Right cardiac atrium (tissue), 5 donors: ENCODE measurements around the gene PCNT. TPM values are rescaled to one million over a fixed set of nuclear protein-coding genes. Genes with fewer than 3 reads are reported as not detected.
A peak's percentile ranks its signal among the peaks of the same experiment; 100 is the strongest.

Experiments
- ATAC-seq, 2 donors: fragments of 200-7000 bp; cut with Tn5 transposase; one replicate each; pipeline versions ENCODE4 v1.8.0 to v1.9.1; 2020; ENCODE audit warnings: moderate library complexity in 2 of 2, mild to moderate bottlenecking in 1 of 2
- DNase-seq, 3 donors: peaks; one replicate each; pipeline ENCODE4 v3.0.0-alpha.2; 2020
- H3K27ac ChIP-seq: one replicate; pipeline ENCODE4 v1.5.1; 2013; ENCODE audit warnings: mild to moderate bottlenecking, low read length, control low read depth, moderate library complexity
- H3K27me3 ChIP-seq: one replicate; pipeline ENCODE4 v1.6.1; 2013; ENCODE audit not compliant: control insufficient read depth, insufficient read depth
- H3K4me1 ChIP-seq: one replicate; pipeline ENCODE4 v1.6.1; 2013; ENCODE audit warnings: low read length; ENCODE audit not compliant: control insufficient read depth, insufficient read depth
- H3K4me3 ChIP-seq: one replicate; pipeline ENCODE4 v1.5.1; 2013; ENCODE audit warnings: low read length, control low read depth
- H3K9me3 ChIP-seq: one replicate; pipeline ENCODE4 v1.6.1; 2013; ENCODE audit warnings: low read length; ENCODE audit not compliant: control insufficient read depth
- WGBS: extraction: QIAGEN DNeasy Blood & Tissue Kit; methylation state at CpG from one replicate; pipeline ENCODE4 v1.1.7; 2013; 5-methylcytosine and 5-hydroxymethylcytosine counted together
- intact Hi-C, 4 donors: fragments of 100-400 bp; cut with DNase I; formaldehyde crosslinking; loops; one replicate each; pipeline versions ENCODE4 v1.11.0 to v1.14.0; 2022 to 2023
- polyA plus RNA-seq: library from polyadenylated mRNA; stranded (reverse); fragments of 200-250 nt; gene quantifications from one replicate; pipeline ENCODE4 v1.2.3, GENCODE V29; 2013
- total RNA-seq, 4 donors: library from RNA; stranded (reverse); fragmentation: NEBNext Ultra II Directional; extraction: Animal tissue kit (Norgen Biotek cat#: 25700); gene quantifications; one replicate each; pipeline ENCODE4 v1.2.1, GENCODE V29; 2021
- donor health status: healthy with polysubstance abuse.
- donor health status: DM: no; HTN: yes; CAD: no.
- donor health status: DM: no; HTN: no; CAD: no.
- donor health status: DM: no; HTN: yes; CAD: no; lungs with severe emphysema.
- donor health status: DM: yes; HTN: yes; CAD: no.

Gene PCNT
- total and polyA plus RNA-seq, 5 donors = 20.8 to 29.6 (median 27.6) TPM

DNA sequence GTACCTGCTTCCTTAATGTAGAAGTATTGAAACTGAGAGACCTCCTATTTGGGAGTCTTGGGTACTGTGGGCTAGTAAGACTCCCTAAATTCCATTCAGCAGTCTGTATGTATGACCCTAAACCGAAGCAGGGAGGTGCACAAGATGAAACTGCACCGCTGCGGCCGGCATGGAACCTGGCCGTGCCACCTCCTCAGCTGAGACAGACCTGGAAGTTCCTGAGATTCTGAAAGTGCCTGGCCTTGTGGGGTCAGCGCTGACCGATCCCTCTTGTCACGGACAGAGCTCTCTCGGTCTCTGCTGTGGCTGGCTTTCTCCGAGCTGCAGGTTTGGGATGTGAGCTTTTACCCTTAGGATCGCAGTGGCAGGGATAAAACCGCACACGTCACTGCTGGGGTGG lies 27.0 kb downstream of the PCNT start:
- no peaks in the 10 kb centered on the region for H3K4me1 ChIP-seq
- DNase-seq (no peak), ATAC-seq (no peak)
- H3K4me3 ChIP-seq = no peak overlapping the region
- intact Hi-C loops = no loop called here
- H3K27me3 ChIP-seq = no peaks in the 10 kb centered on the region
- no peaks in the 10 kb centered on the region for H3K9me3 ChIP-seq
- WGBS = 92% methylated on average over 13 of the region's 13 CpGs
- no peak overlapping the region for H3K27ac ChIP-seq

GRCh38 chr21:46351476-46352163 lies 27.7 kb downstream of the PCNT start:
- DNase-seq (no peak), ATAC-seq (no peak)
- intact Hi-C loops = no loop called here
- Histone ChIP-seq H3K27me3 (no peaks in the 10 kb centered on the region), H3K4me1 (no peaks in the 10 kb centered on the region), H3K27ac (no peak overlapping the region), H3K9me3 (no peaks in the 10 kb centered on the region), H3K4me3 (no peak overlapping the region)
- 96% methylated on average over 11 of the region's 11 CpGs for WGBS

GRCh38 chr21:46352164-46352515 lies 28.2 kb downstream of the PCNT start:
- intact Hi-C loops = no loop called here
- H3K4me1 ChIP-seq = no peaks in the 10 kb centered on the region
- no peaks in the 10 kb centered on the region for H3K9me3 ChIP-seq
- DNase-seq = no peak
- no peak overlapping the region for H3K27ac ChIP-seq
- WGBS = 89% methylated on average over 11 of the region's 11 CpGs
- no peak for ATAC-seq
- H3K27me3 ChIP-seq = no peaks in the 10 kb centered on the region
- no peak overlapping the region for H3K4me3 ChIP-seq

DNA sequence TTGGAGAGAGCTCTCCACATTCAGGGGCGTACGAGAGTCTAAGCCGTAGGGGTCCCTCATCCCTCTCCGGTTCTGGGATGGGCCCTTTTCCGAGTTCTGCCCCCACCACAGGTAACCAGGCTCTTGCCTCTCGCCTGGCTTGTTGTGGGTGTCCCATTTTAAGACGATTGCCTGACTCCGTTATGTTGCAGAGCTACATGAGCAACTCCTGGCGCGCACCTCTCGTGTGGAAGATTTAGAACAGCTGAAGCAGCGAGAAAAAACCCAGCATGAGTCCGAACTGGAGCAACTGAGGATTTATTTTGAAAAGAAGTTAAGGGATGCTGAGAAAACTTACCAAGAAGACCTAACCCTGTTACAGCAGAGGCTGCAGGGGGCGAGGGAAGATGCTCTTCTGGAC lies 29.0 kb downstream of the PCNT start:
- Histone ChIP-seq H3K4me3 (no peak overlapping the region), H3K9me3 (no peaks in the 10 kb centered on the region), H3K27ac (no peak overlapping the region), H3K4me1 (no peaks in the 10 kb centered on the region), H3K27me3 (no peaks in the 10 kb centered on the region)
- ATAC-seq (no peak), DNase-seq (no peak)
- 90% methylated on average over 14 of the region's 14 CpGs for WGBS
- intact Hi-C loops = no loop called here

- DNase-seq (no peak), ATAC-seq (no peak)
- intact Hi-C loops = no loop called here
- 92% methylated on average over 16 of the region's 16 CpGs for WGBS
- Histone ChIP-seq H3K4me1 (no peaks in the 10 kb centered on the region), H3K27me3 (no peaks in the 10 kb centered on the region), H3K27ac (no peak overlapping the region), H3K4me3 (no peak overlapping the region), H3K9me3 (no peaks in the 10 kb centered on the region)
These were observed 30.1 kb downstream of the PCNT start for GRCh38 chr21:46354046-46354445.

DNA sequence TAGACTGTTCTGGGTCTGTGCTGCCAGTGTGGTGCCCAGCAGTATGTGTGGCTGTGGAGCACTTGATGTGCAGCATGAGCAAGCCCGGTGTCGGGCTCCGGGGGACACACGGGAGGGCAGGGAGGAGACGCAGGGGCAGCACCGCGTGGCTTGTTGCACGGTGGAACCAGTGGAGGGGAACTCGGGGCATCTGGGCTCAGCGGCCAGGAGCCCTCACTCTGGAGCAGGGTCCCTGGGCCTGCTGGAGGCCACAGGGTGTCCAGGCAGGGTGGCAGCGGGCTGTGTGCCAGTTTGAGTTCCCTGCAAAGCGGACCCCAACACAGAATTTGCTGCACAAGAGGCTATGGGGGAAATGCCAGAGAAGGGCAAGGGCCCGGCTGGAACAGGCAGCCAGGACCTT lies 30.6 kb downstream of the PCNT start:
- ATAC-seq = no peak
- Histone ChIP-seq H3K27ac (no peak overlapping the region), H3K27me3 (no peaks in the 10 kb centered on the region), H3K4me1 (no peaks in the 10 kb centered on the region), H3K4me3 (no peak overlapping the region), H3K9me3 (no peaks in the 10 kb centered on the region)
- DNase-seq = no peak
- intact Hi-C loops = no loop called here
- whole genome bisulfite sequencing = 94% methylated on average over 13 of the region's 13 CpGs

DNA sequence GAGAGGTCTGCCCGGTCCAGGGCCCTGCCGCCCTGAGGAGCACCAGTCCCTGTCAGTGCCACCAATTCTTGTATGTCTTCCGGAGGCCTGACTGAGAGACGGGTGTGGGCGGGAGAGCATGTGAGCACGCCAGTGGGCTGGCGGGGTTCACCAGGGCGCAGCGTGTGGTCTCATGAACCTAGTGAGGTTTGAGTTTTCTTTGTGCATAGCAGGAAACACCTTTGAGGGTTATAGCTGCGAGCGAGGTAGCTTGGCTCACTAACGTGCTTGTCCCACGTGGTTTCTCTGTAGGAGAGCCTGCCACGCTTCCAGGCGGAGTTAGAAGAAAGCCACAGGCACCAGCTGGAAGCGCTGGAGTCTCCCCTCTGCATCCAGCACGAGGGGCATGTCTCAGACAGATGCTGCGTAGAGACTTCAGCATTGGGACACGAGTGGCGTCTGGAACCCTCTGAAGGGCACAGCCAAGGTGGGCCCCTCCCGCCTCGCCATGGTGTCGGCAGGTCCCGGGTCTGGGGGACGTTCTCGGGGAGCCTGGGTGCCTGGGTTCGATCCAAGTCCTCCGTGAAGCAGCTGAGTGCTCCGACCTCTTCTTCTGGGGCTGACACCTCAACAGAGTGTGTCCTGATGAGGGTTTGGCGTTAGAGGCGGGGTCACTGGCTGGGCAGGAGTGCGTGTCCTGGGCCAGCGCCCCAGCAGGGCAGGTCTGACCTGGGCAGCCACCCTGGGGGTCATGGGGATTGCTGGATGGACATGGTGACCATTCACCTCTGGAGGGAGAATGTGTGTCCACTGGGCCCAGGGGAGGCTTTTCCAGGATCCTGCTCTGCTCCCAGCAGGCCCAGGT lies 31.4 kb downstream of the PCNT start:
- H3K4me1 ChIP-seq = no peaks in the 10 kb centered on the region
- intact Hi-C loops = no loop called here
- DNase-seq = no peak
- H3K27ac ChIP-seq = no peak overlapping the region
- WGBS = 94% methylated on average over 33 of the region's 33 CpGs
- no peaks in the 10 kb centered on the region for H3K27me3 ChIP-seq
- H3K9me3 ChIP-seq = no peaks in the 10 kb centered on the region
- peak in 1 of 2 donors; percentile 13 for ATAC-seq
- no peak overlapping the region for H3K4me3 ChIP-seq

GRCh38 chr21:46356005-46356338 lies 32.0 kb downstream of the PCNT start:
- no peak overlapping the region for H3K4me3 ChIP-seq
- no peak overlapping the region for H3K27ac ChIP-seq
- H3K27me3 ChIP-seq = no peaks in the 10 kb centered on the region
- DNase-seq = no peak
- intact Hi-C loops = no loop called here
- H3K4me1 ChIP-seq = no peaks in the 10 kb centered on the region
- H3K9me3 ChIP-seq = no peaks in the 10 kb centered on the region
- 95% methylated on average over 13 of the region's 13 CpGs for whole genome bisulfite sequencing
- peak in 1 of 2 donors; percentile 12 for ATAC-seq

DNA sequence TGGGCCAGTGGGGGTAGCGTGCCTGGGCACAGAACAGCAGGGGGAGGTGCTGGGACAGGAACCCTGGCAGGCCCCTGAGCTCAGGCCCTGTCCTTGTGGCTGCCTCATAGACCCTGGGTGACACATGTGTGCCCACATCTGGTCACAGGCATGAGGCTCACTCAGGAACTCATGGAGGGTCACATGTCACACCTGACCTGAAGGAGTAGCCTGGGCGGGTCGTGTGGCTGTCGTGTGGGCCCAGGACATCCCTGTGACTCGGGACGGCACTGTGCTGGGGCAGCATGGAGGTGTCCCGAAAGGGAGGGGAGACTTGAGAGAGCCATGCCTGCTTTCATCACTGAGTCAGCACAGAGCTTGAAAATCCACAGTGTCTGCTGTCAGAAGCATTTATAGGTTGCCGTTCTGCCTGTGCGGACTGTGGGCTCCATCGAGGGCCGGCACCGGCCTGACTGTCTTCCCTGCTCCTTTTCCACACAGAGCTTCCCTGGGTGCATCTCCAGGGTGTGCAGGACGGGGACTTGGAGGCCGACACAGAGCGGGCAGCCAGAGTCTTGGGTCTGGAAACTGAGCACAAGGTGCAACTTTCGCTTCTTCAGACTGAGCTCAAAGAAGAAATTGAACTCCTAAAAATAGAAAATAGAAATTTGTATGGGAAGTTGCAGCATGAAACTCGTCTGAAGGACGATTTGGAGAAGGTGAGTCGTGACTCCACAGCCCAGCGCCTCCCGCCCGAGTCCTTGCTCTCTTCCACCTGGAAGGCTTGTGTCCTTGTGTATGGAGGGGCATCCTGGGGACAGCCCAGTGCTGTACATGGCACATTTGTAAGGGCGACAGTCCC lies 32.8 kb downstream of the PCNT start:
- intact Hi-C loops = no loop called here

DNA sequence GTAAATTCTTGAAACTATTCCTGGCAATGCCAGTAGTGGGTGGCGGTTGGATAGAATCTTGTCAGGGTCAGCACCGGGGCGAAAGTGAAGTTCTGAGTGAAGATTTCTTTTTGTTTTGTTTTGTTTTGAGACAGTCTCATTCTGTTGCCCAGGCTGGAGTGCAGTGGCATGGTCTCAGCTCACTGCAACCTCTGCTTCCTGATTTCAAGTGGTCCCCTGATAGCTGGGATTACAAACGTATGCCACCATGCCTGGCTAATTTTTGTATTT lies 33.3 kb downstream of the PCNT start:
- no peaks in the 10 kb centered on the region for H3K27me3 ChIP-seq
- intact Hi-C loops = no loop called here
- DNase-seq (no peak), ATAC-seq (no peak)
- no peak overlapping the region for H3K27ac ChIP-seq
- no peaks in the 10 kb centered on the region for H3K9me3 ChIP-seq
- H3K4me3 ChIP-seq = no peak overlapping the region
- no peaks in the 10 kb centered on the region for H3K4me1 ChIP-seq
- WGBS = 84% methylated on average over 4 of the region's 4 CpGs

More for the DNA sequence above, 32.8 kb downstream of the PCNT start:
- Histone ChIP-seq H3K4me1 (no peaks in the 10 kb centered on the region), H3K27ac (no peak overlapping the region), H3K27me3 (no peaks in the 10 kb centered on the region), H3K9me3 (no peaks in the 10 kb centered on the region), H3K4me3 (no peak overlapping the region)
- DNase-seq = no peak
- WGBS = 89% methylated on average over 23 of the region's 23 CpGs
- ATAC-seq = no peak

- ATAC-seq = no peak
These were observed 33.9 kb downstream of the PCNT start for GRCh38 chr21:46357684-46358425.

More at GRCh38 chr21:46357684-46358425, 33.9 kb downstream of the PCNT start:
- Histone ChIP-seq H3K27me3 (no peaks in the 10 kb centered on the region), H3K4me1 (no peaks in the 10 kb centered on the region), H3K9me3 (no peaks in the 10 kb centered on the region), H3K27ac (no peak overlapping the region), H3K4me3 (no peak overlapping the region)
- intact Hi-C loops = no loop called here
- no peak for DNase-seq
- WGBS = 93% methylated on average over 19 of the region's 19 CpGs
